MG63 (cell line): ENCODE results near the gene MUC15. TPM values are rescaled to one million over a fixed set of nuclear protein-coding genes. Genes with fewer than 3 reads are reported as not detected.
A peak's percentile ranks its signal among the peaks of the same experiment; 100 is the strongest.
"Not testable (repeated sequence)": the region's sequence is repeated elsewhere in the genome, so short reads cannot be mapped to it uniquely, and the experiment has no call there.

Experiments used
- DNase-seq: peaks from one replicate; pipeline ENCODE4 v3.0.0-alpha.2; 2020
- H3K27me3 ChIP-seq: fragments of 250-450 bp; sonication (Bioruptor Pico); 2 replicates; pipeline ENCODE4 v1.5.1; 2020; ENCODE audit warnings: mild to moderate bottlenecking, moderate library complexity
- H3K36me3 ChIP-seq: fragments of 250-450 bp; sonication (Bioruptor Pico); 2 replicates; pipeline ENCODE4 v1.5.1; 2020; ENCODE audit warnings: mild to moderate bottlenecking, moderate library complexity
- H3K4me3 ChIP-seq: fragments of 250-450 bp; sonication (Bioruptor Pico); 2 replicates; pipeline ENCODE4 v1.5.1; 2020; ENCODE audit warnings: mild to moderate bottlenecking, moderate library complexity
- H3K9me3 ChIP-seq: fragments of 250-450 bp; sonication (Bioruptor Pico); 2 replicates; pipeline ENCODE4 v1.5.1; 2020; ENCODE audit warnings: mild to moderate bottlenecking, moderate library complexity
- total RNA-seq: library from RNA; depleted of rRNA; stranded (reverse); fragments of >200 nt; shearing (Covaris generic); gene quantifications from 2 replicates; pipeline ENCODE4 v1.2.3, GENCODE V29; 2014; ENCODE audit warnings: low replicate concordance; rRNA removed

The MUC15 gene, protein sequence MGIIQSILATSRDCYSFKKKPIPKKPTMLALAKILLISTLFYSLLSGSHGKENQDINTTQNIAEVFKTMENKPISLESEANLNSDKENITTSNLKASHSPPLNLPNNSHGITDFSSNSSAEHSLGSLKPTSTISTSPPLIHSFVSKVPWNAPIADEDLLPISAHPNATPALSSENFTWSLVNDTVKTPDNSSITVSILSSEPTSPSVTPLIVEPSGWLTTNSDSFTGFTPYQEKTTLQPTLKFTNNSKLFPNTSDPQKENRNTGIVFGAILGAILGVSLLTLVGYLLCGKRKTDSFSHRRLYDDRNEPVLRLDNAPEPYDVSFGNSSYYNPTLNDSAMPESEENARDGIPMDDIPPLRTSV
- total RNA-seq: not detected in 2 replicates

DNA sequence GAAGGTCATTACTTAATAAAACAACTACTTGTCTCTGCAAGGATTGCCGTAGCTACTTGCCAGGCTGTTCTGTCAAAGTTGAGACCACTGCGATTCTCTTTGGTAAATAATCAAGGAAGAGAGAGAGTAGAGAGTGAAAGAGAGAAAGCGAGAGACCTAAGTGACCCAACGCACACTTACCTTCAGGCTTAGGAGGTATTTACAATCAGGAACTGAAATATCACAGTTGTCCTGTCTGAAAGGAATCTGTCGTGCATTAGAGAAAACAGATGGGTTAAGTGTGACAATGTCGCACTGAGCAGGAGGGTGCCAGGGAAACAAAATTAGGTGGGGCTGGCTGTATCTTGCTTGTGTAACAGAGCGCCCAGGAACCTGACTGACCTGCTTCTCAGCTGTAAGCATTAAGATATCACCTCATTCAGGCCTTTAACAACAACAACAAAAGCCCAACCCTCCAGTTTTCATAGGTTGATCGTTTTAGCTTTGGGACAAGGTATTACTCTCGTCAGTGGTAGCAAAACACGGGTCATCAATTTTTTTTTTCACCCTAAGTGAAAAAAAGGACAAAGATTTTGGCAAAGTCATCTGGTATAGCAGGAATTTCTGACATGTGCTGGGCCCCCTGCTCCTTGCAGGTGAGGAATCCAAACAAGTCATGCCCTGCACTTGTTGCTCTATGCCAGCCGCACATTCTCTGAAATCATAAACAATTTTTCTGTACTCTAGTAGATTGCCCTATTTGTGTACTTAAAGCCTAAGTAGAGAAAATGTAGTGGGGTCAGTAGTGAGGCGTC is at the start of gene MUC15:
Gene MUC15, minus strand, starts transcription at position 403 of the 794 bp plus-strand sequence. CDS start 5,169 bp downstream, outside the sequence.
- Histone ChIP-seq H3K27me3 (no peaks in the 10 kb centered on the region), H3K36me3 (no peaks in the 10 kb centered on the region), H3K9me3 (no peaks in the 10 kb centered on the region), H3K4me3 (no peak within 1 kb of the TSS)
- DNase-seq: no peak

DNA sequence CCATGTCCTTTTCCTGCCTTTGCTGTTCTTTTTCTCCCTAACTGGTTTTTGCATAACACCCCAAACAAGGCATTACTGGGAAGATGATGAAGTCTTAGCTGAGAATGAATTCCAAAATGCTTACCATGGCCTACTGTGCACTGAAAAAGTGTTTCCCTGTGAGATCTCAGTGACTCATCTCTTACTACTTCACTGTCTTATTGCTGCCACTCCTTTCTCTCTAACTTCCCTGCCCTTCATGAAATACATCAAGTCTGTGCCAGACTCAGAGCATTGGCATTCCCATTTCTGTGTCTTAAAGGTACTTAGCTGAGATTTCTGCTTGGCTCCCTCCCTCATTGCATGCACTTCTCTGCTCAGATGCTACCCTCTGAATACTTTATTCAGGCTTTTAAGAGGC is 49.1 kb upstream of the MUC15 start:
- H3K27me3 ChIP-seq: no peaks in the 10 kb centered on the region
- no peaks in the 10 kb centered on the region for H3K9me3 ChIP-seq
- peak; percentile 43 for DNase-seq
- no peak overlapping the region for H3K4me3 ChIP-seq
- no peaks in the 10 kb centered on the region for H3K36me3 ChIP-seq

DNA sequence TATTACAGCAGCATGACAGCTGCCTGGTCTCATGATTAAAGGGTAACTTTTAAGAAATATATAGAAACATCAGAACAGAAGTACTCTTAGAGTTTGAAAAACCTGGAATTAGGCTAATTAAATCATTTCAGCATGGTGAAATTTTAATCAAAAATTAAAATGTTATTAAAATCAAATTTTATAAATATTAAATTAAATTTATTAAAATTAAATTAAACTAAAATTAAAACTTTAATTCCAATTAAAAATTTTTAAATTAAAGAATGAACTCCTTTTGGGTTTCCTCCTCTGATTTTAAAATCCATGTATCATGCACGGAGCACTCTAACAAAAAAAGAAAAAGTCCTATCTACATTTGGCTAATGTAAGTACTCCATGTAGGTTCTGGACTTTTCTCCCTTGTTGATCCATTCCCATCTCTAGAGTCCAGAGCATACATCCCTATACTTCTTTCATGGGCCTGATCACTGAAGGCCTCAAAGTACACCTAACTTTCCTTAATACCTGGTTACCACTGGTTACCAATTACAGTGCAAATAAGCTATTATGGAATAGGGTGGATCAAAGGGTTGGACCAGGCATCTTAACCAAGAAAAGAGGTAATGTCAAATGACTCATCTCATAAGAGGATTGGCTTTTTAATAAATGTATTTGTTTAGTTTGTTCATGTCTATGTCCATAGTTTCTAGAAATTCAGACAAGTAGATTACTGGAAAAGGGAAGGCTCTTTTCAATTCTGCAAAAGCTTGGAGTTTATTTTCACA is 48.4 kb upstream of the MUC15 start:
- H3K27me3 ChIP-seq: no peaks in the 10 kb centered on the region
- no peaks in the 10 kb centered on the region for H3K9me3 ChIP-seq
- DNase-seq: no peak
- H3K36me3 ChIP-seq: no peaks in the 10 kb centered on the region
- H3K4me3 ChIP-seq: no peak overlapping the region

DNA sequence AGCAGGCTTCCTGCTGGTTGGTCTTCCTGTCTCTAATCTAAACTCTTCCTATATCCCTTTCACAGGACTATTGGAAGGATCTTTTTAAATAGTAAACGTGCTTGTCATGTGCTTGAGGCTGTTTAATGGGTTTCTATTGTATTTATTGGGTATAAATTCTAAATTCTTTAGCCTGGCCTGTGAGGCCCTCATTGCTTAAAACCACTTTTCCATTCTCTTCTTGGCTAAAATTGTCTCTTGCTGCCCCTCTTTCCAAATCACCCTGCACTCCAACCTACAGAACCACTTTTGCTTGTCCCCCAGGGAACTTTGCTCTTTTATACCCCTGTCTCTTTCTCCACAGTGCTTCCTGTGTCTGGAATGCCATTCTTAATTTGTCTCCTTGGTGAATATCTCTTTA is 46.4 kb upstream of the MUC15 start:
- Histone ChIP-seq H3K9me3 (no peaks in the 10 kb centered on the region), H3K27me3 (no peaks in the 10 kb centered on the region), H3K36me3 (no peaks in the 10 kb centered on the region), H3K4me3 (no peak overlapping the region)
- no peak for DNase-seq

DNA sequence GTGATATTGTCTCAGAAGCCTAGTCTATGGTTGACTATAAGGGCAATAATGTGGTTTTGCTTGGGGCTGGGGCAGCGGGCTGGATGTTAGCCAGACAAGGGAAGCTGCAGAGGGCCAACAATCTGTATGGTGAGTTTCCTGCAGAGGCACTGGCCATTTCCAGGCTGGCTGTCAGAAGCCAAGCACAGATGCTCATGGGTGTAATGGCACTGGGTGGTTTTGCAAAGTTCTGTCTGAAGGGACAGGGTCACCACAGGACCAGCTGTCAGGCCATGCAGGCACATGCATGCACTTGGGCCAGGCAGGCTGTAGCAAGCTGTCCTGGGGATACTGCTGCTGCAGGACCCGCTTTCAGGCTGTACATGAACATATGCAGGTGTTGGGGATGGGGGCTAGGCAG is 41.7 kb upstream of the MUC15 start:
- H3K27me3 ChIP-seq: no peaks in the 10 kb centered on the region
- no peaks in the 10 kb centered on the region for H3K9me3 ChIP-seq
- no peak for DNase-seq
- no peak overlapping the region for H3K4me3 ChIP-seq
- H3K36me3 ChIP-seq: no peaks in the 10 kb centered on the region

DNA sequence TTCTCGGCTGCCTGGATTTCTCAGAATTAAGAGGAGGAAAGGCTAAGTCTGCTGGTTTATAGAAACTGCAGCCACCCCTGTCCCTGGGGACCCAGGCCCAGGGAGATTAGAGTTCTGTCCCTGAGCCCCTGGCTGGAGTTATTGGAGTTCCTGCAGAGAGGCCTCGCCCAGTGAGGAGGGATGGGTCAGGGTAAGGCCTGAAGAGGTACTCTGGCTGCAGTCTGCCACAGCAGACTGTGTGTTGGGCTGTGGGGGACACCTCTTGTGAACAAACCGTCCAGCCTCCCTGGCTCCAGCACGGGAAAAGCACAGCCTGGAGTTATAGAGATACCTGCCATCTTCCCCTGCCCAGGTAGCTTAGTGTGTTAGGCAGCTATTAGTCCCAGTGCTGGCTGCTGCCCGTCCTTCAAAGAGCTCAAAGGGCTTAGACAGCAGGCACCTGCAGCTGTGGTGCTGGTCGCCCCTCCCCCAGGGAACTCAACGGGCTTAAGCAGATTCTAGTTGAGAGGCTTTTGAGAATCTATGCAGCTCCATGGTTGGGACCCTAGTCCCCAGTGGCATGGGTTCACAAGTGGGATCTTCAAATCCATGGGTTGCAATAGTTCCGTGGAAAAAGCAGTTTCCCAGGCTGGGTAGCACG is 36.6 kb upstream of the MUC15 start:
- no peak for DNase-seq
- Histone ChIP-seq H3K36me3 (no peaks in the 10 kb centered on the region), H3K9me3 (no peaks in the 10 kb centered on the region), H3K27me3 (no peaks in the 10 kb centered on the region), H3K4me3 (no peak overlapping the region)

DNA sequence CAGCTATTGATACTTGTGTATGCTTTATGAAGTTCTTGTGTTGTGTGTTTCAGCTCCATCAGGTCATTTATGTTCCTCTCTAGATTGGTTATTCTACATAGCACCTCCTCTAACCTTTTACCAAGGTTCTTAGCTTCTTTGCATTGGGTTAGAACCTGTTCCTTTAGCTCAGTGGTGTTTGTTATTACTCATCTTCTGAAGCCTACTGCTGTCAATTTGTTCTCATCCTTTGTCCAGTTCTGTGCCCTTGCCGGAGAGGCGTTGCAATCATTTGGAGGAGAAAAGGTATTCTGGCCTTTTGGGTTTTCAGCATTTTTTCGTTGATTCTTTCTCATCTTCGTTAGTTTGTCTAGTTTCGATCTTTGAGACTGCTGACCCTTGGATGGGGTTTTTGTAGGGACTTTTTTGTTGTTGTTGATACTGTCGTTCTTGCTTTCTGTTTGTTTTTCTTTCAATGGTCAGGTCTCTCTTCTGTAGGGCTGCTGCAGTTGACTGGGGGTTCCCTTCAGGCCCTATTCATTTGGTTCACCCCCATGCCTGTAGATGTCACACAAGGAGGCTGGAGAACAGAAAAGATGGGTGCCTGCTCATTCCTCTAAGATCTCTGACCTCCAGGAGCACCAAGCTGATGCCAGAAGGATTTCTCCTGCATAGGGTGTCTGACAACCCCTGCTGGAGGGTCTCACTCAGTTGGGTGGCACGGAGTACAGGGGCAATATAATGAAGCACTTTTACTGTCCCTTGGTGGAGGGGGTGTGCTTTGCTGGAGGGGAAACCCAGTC is 35.9 kb upstream of the MUC15 start:
- no peaks in the 10 kb centered on the region for H3K27me3 ChIP-seq
- H3K36me3 ChIP-seq: no peaks in the 10 kb centered on the region

DNA sequence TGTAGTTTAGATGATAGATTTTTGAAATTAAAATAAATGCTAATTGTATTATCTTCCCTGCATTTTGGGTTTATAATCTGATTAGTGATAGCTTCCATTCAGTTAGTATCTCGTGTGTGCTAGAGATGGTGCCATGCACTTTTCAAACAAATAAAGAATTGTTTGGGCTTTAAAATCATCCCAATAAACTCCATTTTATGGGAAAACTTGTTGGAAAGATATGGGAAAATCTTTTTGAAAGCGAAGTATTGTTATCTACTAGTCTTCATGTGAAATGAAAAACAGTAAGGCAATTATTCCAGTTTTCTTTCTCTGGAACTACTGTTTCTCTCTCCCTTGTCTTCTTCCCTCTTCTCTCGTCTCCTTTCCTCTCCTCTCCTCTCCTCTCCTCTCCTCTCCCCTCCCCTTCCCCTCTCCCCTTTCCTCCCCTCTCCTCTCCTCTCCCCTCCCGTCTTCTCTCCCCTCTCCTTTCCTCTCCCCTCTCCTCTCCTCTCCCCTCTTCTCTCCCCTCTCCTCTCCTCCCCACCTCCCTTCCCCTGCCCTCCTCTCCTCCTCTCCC is 27.9 kb upstream of the MUC15 start:
- no peak for DNase-seq
- Histone ChIP-seq H3K9me3 (no peaks in the 10 kb centered on the region), H3K4me3 (no peak overlapping the region), H3K36me3 (no peaks in the 10 kb centered on the region), H3K27me3 (no peaks in the 10 kb centered on the region)

More for the DNA sequence above, 35.9 kb upstream of the MUC15 start:
- Histone ChIP-seq H3K4me3 (no peak overlapping the region), H3K9me3 (no peaks in the 10 kb centered on the region)
- DNase-seq: no peak

DNA sequence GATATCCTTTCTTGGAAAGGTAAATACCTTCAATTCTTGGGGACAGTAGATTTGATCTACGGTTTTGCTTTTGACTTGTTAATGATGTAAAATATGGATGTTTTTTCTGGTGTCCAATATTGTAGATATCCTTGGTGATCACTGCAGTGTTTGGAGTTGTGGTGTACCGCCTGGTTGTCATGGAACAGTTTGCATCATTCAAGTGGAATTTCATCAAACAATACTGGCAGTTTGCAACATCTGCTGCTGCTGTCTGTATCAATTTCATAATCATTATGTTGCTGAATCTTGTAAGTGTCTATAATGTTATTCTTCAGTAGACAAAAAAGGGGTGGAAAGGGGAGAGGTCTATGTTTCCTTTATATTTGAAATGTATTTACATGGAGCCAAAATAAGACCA is 27.4 kb upstream of the MUC15 start:
- Histone ChIP-seq H3K4me3 (no peak overlapping the region), H3K27me3 (no peaks in the 10 kb centered on the region), H3K36me3 (no peaks in the 10 kb centered on the region), H3K9me3 (no peaks in the 10 kb centered on the region)
- DNase-seq: no peak

DNA sequence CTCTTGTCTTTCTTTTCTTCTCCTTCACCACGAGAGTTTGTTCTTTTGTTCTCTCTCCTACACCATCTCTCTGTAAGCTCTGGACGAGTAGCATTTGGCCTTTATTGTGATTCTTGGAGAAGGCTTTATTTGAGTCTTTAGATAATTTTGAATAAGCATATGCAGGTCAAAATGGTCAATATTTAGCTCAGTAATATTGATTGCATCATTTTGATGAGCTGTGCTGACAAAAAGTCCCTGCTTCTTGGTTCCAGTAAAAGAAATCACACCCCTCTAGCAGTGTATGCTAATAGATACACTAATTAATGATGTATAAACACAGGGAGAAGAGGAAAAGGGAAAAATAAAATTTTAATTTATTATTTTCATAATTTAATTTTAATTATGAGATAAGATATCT is 25.8 kb upstream of the MUC15 start:
- no peak for DNase-seq
- no peaks in the 10 kb centered on the region for H3K27me3 ChIP-seq
- H3K4me3 ChIP-seq: no peak overlapping the region
- H3K9me3 ChIP-seq: no peaks in the 10 kb centered on the region
- no peaks in the 10 kb centered on the region for H3K36me3 ChIP-seq

DNA sequence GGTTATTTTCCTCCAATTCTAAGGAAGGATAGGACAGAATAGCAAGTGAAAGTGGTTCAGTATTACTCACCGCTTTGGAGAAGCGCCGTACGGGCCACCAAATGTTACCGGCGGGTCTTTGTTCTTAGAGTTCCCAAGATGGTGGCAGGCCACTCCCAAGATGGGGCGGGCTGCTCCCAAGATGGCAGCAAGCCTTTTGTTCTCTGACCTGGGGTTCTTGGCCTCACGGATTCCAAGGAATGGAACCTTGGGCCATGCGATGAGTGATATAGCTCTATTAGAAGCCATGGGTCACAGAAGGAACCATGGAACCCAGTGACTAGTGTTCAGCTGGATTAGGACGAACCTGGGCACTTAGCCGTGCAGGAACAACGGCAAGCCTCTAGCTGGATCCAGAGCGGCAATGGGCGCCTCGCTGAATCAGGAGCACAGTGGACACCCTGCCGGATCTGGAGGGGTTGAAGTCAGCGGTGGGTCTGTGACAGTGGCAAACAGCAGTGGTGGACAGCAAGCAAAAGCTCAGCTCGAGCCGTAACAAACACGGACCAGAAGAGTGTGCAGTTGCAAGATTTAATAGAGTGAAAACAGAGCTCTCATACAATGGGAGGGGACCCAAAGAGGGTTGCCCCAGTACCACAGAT is 25.1 kb upstream of the MUC15 start:
- H3K27me3 ChIP-seq, H3K36me3 ChIP-seq, H3K4me3 ChIP-seq, H3K9me3 ChIP-seq, DNase-seq: not testable (repeated sequence)

DNA sequence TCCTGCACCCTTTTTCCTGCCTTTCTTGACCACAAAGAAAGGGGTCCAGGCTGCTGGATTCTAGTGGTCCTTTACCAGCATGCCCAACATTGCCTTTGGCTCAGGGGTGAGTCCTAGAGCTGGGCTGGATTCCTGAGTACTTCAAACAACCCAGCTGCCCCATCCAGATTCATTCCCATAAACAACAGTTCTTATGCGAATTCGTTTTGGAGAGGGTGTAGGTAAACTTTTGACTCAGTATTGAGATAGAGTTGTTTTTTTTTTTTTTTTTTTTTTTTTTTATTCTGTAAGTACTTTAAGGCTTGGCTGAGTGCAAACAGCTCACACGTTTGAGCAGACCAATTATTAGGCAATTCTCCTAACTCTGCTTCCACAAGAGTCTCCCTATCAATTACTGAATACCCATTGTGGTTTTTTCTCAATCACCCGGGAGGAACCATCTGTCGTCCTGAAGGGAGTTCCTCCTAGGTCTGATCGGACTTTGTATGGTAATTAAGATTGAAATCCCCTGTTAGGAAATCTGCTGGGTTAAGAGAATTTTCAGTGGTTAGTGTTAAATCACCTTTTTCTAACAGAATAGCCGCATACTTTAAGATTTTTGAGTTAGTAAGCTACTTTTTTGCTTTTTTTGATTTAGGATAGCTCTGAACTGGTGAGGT is 23.3 kb upstream of the MUC15 start:
- not testable (repeated sequence) for H3K9me3 ChIP-seq, DNase-seq, H3K27me3 ChIP-seq, H3K36me3 ChIP-seq, H3K4me3 ChIP-seq

DNA sequence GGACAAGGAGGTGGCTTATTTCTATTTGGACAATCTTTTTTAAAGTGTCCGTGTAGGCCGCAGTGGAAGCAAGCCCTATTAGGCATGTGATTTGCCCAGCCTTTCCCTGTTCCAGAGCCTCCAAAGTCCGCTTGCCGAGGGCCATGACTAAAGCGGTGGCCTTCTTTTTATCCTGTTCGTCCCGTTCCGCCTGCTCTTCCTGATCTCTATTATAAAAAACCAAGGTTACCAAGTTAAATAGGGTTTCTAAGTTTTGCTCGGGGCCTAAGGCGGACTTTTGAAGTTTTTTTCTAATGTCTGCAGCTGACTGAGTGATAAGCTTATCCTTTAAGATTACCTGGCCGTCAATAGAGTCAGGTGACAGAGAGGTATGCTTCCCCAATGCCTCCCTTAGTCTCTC is 21.6 kb upstream of the MUC15 start:
- Histone ChIP-seq H3K27me3 (no peaks in the 10 kb centered on the region), H3K4me3 (no peak overlapping the region), H3K36me3 (no peaks in the 10 kb centered on the region), H3K9me3 (no peaks in the 10 kb centered on the region)
- DNase-seq: no peak

DNA sequence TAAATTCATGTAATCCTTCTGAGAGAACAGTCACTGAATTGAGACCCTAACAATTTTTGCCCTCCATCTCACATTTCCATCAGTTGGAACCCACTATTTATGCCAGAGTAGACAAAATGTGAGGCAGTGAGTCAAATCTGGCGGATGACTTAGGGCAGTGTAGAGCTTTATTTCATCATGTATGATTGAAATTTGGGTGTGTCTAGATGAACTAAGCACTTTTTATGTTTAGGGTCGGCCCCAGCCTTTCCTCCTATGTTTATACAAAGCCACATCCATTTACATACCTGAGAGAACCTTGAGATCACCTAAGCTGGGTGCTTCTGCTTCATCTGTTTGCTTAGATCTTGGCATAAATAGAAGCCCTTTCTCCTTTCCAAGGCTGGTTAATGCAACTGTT is 15.0 kb upstream of the MUC15 start:
- Histone ChIP-seq H3K4me3 (no peak overlapping the region), H3K27me3 (no peaks in the 10 kb centered on the region), H3K36me3 (no peaks in the 10 kb centered on the region)

DNA sequence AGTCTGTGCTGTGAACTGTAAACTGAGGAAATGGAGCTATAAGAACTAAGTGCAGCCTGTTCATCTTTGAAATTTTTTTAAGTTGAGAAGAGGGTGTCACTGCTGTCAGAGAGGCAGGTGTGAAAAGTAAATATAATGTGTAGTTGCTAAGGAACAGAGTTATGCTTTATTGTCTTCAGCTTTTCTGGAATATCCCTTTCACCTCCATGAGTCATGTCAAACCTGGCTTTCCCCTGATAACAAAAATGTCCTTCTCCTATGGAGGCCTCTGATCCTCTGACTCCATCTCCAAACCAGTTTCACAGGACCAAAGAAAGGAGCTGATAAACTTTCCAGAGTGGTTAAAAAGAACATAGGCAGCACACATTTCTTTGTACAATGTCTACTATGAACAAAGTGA is 12.8 kb upstream of the MUC15 start:
- Histone ChIP-seq H3K36me3 (no peaks in the 10 kb centered on the region), H3K4me3 (no peak overlapping the region), H3K27me3 (no peaks in the 10 kb centered on the region), H3K9me3 (no peaks in the 10 kb centered on the region)
- no peak for DNase-seq

More for the DNA sequence above, 15.0 kb upstream of the MUC15 start:
- DNase-seq: no peak
- H3K9me3 ChIP-seq: no peaks in the 10 kb centered on the region
